ENCODE measurements around the gene NOL3.

- TF ChIP-seq POLR2AphosphoS5 (IDR thresholded peaks at IDR 0.05): no peak
- TF ChIP-seq CTCF (IDR thresholded peaks at IDR 0.05): no peak
Observed at GRCh38 chr16:67165121-67166078, 4.9 kb upstream of the NOL3 start.

Measured in suprapubic skin (tissue), 3 donors.